ENCODE data around the gene P2RX7.

P2RX7 gene

DNA sequence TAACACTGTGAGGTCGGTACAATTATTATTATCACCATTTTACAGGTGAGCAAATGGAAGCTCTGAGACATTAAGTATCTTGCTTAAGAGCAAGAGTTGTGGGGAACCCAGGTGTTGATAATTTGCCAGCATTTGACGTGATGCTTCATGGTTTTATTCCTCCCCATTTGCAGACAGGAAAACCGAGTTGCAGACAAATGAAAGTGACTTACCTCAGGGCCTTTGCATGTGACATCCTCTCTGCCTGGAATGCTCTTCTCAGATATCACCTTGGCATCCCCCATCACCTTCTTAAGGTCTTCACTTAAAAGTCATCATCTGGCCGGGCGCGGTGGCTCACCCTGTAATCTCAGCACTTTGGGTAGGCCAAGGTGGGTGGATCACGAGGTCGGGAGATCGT lies 21.0 kb upstream of the P2RX7 start:
- no peak for DNase-seq

DNA sequence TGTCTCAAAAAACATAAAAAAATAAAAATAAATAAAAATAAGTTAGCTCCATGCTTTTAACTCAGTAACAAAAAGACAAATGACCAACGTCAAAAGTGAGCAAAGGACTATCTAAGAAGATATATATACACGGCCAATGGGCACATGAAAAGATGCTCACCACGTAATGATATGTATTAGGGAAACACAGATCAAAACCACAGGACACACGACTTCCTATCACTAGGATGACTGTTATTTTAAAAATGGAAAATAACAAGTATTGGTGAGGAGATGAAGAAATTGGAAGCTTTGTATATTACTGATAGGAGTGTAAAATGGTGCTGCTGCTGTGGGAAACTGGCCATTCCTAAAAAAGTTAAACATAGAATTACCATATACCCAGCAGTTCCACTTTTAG lies 20.2 kb upstream of the P2RX7 start:
- DNase-seq, result no peak

DNA sequence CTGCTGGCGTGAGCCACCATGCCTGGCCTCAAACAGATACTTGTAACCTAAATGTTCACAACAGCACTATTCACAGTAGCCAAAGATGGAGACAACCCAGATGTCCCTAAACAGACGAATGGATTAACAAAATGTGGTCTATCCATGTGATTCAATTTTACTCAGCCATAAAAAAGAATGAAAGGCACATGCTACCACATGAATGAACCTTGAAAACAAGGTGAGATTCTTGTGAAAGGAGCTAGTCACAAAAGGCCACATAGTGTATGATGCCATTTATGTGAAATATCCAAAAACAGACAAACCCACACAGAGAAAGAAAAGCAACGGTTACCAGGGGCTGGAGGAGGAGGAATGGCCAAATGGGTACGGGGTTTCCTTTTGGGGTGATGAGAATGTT lies 19.6 kb upstream of the P2RX7 start:
- no peak for DNase-seq

DNA sequence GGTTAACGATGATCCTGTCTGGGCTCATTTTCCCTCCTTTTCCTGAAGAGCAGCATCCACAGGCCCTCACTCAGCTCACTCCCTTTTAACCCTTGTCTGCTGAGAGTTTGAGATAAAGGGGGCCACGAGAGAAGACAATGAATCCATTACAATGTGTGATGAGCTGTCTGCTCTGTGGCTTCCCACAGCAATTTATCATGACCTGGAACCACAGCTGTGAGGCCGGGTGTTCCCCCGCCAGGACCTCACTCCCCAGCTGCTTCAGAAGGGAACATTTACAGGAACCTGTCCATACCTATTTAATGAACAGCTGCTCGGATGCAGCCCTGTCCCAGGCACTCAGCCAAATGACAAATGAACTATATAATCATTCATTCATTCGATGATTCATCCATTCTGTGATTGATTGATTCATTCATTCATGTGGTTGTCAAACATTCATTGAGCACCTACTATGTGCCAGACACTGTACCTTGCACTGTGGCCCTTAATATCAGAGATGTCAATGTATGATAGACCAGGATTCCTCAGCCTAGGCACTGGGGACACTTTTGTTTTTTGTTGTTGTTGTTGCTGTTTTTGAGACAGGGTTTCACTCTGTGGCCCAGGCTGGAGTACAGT lies 18.5 kb upstream of the P2RX7 start:
- no peak for DNase-seq

DNA sequence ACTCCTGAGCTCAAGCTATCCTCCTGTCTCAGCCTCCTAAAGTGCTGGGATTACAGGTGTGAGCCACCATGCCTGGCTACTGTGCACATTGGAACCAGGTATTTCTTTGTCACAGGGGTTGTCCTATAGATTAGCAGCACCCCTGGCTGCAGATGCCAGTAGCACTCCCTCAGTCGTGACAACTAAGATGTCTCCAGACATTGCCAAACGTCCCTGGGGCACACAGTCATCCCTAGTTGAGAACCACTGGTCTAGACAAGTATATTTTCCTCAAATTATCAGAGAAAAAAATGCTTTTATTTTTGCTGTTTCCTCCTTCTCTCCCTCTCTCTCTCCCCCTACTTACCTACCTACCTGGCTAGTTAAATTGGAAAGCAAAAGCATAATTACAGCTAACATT lies 17.9 kb upstream of the P2RX7 start:
- DNase-seq, result no peak

DNA sequence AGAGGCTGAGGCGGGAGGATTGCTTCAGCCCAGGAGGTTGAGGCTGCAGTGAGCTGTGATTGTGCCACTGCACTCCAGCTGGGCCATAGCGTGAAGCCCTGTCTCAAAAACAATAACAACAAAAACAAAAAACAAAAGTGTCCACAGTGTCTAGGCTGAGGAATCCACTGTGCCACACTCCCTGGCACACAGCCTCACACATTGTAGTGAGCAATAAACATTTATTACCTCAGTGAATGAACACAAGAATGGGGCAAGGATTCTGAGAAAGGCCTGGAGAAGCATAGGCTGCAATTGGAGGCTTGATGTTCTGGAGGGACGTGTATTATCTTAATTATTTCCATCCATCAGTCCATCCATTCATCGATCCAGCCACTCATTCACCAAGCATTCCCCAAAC lies 17.1 kb upstream of the P2RX7 start:
- no peak for DNase-seq

DNA sequence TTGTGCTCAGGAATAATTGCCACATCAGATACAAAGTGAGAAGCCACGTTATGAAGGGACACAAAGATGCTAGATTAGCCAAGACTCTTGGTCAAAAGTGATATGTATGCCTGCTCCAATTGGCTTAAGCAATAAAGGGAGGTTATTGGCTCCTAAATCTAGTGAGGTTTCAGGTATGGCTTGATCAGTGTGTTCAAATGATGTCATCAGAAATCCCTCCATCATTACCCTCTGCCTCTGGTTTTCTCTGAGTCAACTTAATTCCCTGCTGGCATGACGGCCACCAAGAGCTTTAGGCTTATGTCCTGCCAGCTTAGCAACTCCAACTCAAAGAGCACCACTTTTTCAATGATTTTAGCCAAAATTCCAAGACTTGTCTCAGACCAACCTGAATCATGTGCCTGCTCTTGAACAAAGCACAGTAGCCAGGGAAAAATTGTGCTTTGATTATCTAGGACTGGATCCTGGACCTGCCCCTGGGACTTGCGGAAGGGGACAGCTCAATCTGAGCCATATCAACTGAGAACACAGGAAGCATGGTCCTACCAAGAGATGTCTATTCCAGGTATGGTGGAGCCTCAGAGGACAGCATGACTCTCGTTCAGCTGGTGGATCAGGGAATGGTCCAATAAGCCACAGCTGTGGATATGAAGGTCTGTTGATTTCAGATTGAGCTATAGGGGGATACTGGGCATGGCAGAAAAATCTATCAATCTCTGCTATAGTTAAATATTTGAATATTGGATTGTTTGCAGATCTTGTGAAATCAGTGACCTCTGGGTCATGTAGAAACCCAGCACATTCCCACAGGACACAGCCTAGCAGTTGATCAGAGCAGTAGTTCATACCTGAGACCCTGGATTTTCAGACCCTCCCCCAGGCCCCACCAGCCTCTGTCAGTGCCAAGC lies 16.1 kb upstream of the P2RX7 start:
- no peak for DNase-seq

DNA sequence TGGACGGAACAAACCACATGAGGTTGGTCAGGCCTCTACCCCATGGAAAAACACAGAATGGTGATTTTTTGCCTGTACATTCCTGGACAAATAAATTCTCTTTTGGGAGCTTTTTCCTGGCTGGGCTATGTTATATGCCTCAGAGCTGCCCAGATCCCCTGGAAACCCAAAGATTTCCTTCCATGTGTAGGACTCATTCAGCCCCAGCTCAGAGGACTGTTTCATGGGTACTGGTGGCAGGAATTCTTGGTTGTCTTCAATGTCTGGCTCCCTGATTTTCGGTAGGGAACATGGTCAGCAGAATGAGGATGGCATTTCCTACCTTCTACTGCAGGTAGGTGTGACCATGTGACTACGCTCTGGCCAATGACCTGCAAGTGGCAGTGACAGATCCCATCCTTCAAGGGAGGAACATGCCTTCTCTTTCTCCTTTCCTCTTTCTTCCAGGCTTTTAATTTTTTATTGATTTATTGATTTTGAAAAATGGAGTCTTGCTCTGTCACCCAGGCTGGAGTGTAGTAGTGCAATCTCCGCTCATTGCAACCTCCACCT lies 15.4 kb upstream of the P2RX7 start:
- DNase-seq, result no peak

DNA sequence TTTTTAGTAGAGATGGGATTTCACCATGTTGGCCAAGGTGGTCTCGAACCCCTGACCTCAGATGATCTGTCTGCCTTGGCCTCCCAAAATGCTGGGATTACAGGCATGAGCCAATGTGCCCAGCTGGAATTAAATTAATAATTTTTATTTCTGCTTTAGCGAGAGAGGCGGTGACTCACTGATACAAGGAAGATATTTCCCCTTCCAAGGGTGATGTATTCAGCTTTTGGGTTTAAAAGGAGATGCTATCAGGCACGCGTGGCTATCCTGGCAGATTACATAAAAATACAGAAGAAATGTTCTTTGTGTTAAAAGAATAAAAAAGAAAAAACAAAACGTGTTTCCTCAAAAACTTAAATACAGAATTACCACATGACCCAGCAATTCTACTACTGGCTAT lies 12.4 kb upstream of the P2RX7 start:
- no peak for DNase-seq

DNA sequence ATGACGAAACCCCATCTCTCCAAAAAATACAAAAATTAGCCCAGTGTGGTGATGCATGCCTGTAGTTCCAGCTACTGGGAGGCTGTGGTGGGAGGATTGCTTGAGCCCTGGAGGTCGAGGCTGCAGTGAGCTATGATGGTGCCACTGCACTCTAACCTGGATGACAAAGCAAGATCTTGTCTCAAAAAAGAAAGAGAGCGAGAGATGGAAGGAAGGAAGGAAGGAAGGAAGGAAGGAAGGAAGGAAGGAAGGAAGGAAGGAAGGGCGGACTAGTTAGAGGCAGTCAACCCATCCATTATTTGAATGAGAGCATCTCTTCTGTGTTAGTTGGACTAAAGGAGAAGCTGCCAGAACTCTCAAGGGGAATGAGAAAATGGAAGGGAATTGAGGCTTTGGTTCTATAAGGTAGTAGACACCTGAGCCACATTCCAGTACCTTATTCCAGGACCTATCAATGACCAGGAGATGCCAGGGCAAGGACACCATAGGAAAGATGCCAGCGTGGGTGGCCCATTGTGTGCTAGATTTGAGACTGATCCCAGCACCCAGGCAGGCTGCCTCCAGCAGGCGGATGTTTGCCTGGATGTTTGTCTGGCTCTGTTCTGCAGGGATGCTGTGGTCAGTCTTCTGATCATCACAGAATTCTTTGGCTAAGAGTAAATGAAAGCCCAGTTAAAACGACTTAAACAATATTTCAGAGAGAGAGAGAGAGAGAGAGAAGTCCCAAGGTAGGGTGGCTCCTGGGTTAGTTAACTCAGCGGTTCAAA lies 11.5 kb upstream of the P2RX7 start:
- DNase-seq, result no peak

DNA sequence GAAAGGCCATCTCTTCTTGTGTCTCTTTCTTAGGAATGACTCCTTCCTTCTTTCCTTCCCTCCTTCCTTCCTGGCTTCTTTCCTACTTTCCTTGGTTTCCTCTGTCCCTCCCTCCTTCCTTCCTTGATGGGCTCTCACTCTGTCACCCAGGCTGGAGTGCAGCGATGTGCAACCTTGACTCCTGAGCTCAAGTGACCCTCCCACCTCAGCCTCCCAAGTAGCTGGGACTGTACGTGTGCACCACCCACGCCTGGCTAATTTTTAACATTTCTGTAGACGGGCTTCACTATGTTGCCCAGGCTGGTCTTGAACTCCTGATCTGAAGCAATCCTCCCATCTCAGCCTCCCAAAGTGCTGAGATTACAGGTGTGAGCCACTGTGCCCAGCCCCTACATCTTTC lies 10.9 kb upstream of the P2RX7 start:
- no peak for DNase-seq

DNA sequence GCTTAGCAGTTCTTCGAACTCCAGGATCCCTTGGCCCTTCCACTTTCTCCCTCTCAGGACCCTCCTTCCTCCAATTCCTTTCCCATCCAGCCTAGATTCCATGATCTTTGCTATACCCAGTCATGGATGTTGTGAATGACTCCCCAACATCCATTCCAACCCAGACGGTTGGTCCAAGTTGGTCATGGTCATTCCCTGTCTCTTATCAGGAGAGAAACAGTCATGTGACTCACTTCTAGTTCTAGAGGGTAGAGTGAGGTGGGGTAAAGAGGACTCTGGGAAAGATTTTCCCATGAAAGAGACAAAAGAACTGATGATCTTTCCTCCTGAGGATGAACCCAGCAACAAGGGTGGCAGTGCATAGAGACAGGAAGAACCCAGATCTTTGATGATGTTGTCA lies 9.2 kb upstream of the P2RX7 start:
- no peak for DNase-seq

DNA sequence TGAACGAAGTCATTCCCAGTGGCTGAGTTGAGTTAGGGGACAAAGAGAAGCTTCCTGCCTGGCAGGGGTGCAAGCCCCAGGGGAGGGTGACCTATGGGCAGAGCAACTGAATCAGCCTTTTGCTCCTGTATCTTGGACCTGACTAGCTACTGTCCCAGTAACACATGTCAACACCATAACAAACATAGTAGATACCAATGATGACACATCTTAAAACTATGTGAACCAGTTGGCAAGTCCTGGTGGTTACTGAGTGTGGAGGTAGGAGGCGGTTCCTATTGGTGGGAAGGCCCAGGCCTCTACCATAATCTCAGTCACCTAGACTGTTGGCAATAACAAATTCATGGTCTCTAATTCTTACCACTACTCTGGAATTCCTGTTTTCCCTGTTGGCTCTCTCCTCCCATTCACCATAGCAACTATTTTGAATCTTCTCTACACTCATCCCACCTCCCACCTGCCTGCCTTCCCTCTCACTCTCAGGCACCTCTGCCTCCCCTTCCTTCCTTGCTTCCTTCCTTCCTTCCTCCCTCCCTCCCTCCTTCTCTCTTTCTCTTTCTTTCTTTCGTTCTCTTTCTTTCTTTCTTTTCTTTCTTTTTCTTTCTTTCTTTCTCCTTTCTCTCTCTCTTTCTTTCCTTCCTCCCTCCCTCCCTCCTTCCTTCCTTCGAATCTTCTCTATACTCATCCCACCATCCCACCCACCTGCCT lies 8.1 kb upstream of the P2RX7 start:
- DNase-seq, result no peak

DNA sequence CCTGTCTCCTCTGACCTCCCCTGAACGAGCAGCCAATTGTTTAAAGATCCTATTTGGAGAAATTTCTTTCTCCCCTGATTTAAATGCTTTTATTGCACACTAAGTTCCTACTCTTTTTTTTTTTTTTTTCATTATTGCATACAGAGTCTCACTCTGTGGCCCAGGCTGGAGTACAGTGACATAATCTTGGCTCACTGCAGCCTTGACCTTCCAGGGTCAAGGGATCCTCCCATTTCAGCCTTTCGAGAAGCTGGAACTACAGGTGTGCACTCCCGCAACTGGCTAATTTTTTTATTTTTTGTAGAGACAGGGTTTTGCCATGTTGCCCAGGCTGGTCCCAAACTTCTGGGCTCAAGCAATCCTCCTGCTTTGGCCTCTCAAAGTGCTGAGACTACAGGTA lies 5.2 kb upstream of the P2RX7 start:
- no peak for DNase-seq

DNA sequence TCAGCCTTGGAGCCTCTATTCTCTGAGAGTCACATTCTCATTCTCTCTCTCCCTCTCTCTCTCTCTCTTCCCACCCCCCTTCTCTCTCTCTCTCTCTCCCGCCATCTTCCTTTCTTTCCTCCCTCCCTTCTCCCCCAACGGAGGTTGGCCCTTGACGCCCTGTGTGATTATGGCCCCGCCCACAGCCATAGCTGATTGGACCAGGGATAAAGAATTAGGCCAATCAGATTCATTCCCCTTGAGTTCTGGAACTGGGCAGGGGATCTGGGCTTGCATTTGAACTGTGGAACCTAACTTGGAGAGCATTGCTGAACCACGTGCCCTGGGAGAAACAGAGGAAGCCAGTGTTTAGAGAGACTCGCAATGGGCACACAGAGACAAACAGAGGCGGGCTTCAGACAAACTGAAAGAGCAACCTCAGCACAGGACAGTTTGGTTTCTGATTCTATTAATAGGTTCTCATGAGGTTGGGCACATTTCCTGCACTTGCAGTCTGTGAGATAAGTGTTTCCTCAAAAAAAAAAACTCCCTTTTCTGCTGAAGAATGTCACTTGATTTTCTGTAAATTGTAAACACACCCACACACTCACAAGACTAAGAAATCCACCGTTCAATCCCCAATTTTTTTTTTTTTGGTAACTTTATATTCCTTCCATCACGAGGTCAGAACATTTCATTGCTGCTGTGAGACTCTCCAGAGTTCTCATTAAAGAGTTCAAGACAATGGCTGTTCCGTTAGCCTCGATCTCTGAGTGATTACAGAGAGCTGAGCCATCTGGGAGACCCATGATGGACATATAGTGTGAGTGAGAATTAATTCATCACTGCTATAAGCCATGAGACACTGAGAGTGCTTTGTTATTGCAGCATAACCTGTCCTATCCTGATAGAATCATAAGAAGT lies 3.5 kb upstream of the P2RX7 start:
- DNase-seq, result peak; percentile 91

DNA sequence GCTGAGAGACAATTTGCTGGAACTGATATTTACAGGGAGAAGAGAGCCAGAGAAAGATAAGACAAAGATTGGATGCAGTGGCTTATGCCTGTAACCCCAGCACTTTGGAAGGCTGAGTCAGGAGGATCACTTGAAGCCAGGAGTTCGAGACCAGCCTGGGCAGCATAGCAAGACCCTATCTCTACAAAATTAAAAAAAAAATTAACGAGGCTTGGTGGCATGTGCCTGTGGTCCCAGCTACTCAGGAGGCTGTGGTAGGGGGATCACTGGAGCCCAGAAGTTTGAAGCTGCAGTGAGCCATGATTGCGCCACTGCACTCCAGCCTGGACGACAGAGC lies 2.9 kb upstream of the P2RX7 start:
- DNase-seq, result no peak

DNA sequence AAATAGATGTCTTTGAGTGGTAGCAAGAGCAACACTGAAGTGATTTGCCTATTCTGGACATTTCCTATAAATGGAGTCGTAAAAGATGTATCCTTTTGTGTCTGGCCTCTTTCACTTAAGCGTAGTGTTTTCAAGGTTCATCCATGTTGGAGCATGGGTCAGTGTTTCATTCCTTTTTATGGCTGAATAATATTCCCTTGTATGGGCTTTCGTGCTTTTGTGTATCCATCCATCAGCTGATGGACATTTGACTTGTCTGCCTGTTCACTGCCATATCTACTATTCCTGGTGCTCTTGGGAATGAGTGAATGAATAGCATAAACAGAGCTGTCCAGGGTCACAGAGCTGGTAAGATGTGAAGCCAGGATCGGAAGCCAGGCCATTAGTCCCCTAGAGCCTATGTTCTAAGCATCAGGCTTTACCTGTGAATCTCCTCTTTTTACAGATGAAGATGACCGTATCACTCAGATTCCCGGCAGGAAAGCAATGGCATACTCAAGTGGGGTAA lies 1.8 kb upstream of the P2RX7 start:
- no peak for DNase-seq

DNA sequence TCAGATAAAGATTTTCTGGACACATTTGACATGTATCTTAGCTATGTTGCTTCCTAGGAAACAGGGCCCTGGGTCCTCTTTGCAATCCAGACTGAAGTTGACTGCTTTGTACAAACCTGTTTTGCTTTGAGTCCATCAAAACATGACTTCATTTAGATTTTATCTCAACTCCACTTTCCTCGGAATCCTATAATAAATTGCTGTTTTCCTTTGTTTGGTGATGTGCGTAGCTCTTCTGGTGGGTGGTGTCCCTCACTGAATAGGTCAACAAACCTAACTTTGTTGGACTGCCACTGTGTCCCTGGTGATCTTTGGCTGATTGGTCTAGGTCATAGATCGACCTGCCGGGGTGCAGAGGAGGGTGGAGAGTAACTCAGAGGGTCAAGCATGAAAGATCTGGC lies 735 bp upstream of the P2RX7 start:
- DNase-seq, result no peak

DNA sequence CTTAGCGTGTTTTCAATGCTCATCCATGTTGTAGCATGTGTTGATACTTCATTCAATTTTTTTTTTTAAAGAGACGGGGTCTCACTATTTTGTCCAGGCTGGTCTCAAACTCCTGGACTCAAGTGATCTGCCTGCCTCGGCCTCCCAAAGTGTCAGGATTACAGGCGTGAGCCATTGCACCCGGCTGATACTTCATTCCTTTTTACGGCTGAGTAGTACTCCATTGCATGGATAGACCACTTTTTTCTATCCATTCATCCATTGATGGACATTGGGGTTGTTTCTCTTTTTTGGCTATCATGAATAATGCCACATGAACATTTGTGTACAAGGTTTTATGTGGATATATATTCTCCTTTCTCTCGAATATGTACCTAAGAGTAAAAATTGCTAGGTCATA lies 1.2 kb downstream of the P2RX7 start:
- no peak for DNase-seq

DNA sequence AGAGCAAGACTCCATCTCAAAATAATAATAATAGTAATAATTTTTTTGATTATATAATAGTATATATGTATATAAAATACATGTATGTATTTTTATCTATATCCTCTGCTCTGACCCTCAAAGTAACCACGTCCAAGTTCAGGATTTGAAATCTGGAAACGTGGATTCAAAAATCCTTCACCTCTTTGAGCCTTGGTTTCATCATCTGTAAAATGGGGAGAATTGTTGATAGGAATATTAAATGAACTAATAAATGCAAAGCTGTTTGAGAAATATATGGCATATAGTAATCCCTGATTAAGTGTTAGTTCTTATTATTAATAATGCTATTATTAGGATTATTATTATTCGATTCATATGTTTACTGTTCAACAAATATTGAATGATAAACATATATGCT lies 2.6 kb downstream of the P2RX7 start:
- DNase-seq, result no peak

DNA sequence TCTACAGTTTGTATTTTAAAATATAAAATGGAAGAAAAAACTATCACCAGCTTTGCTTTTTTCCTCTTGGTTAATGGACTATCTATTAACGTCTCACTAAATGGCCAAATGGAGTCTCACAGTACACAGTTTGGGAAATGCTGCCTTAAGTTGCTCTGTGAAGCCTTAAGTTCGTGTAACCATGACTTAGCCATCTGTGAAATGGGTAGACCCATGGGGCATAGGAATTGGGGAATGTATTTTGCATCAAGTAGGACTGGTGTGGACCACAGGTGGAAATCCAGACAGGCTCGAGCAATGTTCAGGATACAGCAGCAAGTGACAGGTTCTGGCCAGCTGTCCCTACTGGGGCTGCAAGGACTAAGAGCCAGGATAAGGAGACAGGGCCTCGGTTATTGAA lies 4.8 kb downstream of the P2RX7 start:
- no peak for DNase-seq

DNA sequence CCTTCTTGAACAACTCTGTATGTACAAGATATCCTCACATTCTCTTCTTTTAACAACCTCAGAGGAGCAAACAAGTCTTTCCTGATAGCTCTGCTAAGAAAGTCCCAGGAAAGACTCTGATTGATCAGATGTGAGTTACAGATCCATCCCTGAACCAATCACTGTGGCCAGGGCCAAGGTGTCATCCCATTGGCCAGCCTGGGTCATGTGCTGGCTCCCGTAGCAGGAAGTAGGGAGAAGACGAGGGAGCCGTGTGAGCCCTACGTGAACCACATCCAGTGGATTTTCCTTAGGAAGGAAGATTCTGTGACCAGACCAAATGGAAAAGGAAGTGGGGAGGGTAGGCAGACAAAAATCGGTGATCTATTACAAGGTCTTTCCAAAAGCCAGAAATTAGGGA lies 5.6 kb downstream of the P2RX7 start:
- DNase-seq, result no peak
